ENCODE measurements around the gene KIDINS220. TPM values are rescaled to one million over a fixed set of nuclear protein-coding genes. Genes with fewer than 3 reads are reported as not detected.

The KIDINS220 gene
- total RNA-seq, 1 experiment from 2014 or later, result 29.3 TPM

GRCh38 chr2:8856176-8856575, 18.8 kb upstream of the KIDINS220 start:
- Histone ChIP-seq H4K20me1 (ENCODE audit: control insufficient read depth, insufficient read depth, insufficient read length) (no peaks in the 10 kb centered on the region), H3K4me1 (ENCODE audit: insufficient read depth, low read length) (no peaks in the 10 kb centered on the region), H3K79me2 (ENCODE audit: insufficient read depth, low read length) (no peaks in the 10 kb centered on the region), H3K79me1 (ENCODE audit: insufficient read depth, low read depth, low read length, poor library complexity, severe bottlenecking) (no peaks in the 10 kb centered on the region), H3K9ac (ENCODE audit: extremely low read depth, insufficient read length, low read length) (no peak overlapping the region), H3K27ac (ENCODE audit: insufficient read length, low read depth, low read length) (no peak overlapping the region), H3K23ac (ENCODE audit: insufficient read length, low read depth, low read length) (no peak overlapping the region), H4K8ac (replicated peaks; ENCODE audit: insufficient read length, low read depth, low read length) (no peak overlapping the region), H3K18ac (ENCODE audit: insufficient read length, low read depth, low read length) (no peak overlapping the region), H3T11ph (ENCODE audit: low read length) (no peak overlapping the region), H3K14ac (ENCODE audit: insufficient read depth, low read length) (no peak overlapping the region), H2BK12ac (ENCODE audit: insufficient read length, low read depth, low read length) (no peak overlapping the region), H3K9me3 (ENCODE audit: control insufficient read depth, low read depth, low read length) (no peaks in the 10 kb centered on the region), H2BK120ac (ENCODE audit: low read depth, low read length, poor library complexity, severe bottlenecking) (no peak overlapping the region), H4K5ac (ENCODE audit: insufficient read length, low read depth, low read length) (no peak overlapping the region), H3K4ac (ENCODE audit: low read depth, low read length) (no peak overlapping the region), H2AK5ac (ENCODE audit: insufficient read length, low read length) (no peak overlapping the region), H3K23me2 (ENCODE audit: insufficient read length, low read depth, low read length, poor library complexity, severe bottlenecking) (no peaks in the 10 kb centered on the region), H3K27me3 (ENCODE audit: insufficient read depth, low read length) (no peaks in the 10 kb centered on the region), H2BK15ac (ENCODE audit: low read depth, low read length) (no peak overlapping the region), H2AFZ (ENCODE audit: low read length) (no peak overlapping the region), H3K4me2 (ENCODE audit: insufficient read depth, insufficient read length, low read length) (no peak overlapping the region), H2BK20ac (ENCODE audit: low read depth, low read length, poor library complexity, severe bottlenecking) (no peak overlapping the region), H4K91ac (ENCODE audit: insufficient read length, low read depth, low read length) (no peak overlapping the region), H2BK5ac (ENCODE audit: insufficient read length, low read length) (no peak overlapping the region), H3K56ac (ENCODE audit: insufficient read length, low read depth, low read length) (no peak overlapping the region)
- Mint-ChIP-seq H3K4me3 (no peak overlapping the region), H3K9me3 (no peaks in the 10 kb centered on the region), H3K36me3 (ENCODE audit: insufficient read depth in 1 of 3, low read depth in 3 of 3) (peaks cover 0 to 14% (median 3%) of the 10 kb centered on the region in 3 experiments; a peak in 4 of 7 replicates), H3K27me3 (ENCODE audit: low read depth) (no peaks in the 10 kb centered on the region), H3K4me1 (peaks cover 6 to 11% of the 10 kb centered on the region in 2 experiments), H3K27ac (no peak overlapping the region)
- TF ChIP-seq, protein P1, sequence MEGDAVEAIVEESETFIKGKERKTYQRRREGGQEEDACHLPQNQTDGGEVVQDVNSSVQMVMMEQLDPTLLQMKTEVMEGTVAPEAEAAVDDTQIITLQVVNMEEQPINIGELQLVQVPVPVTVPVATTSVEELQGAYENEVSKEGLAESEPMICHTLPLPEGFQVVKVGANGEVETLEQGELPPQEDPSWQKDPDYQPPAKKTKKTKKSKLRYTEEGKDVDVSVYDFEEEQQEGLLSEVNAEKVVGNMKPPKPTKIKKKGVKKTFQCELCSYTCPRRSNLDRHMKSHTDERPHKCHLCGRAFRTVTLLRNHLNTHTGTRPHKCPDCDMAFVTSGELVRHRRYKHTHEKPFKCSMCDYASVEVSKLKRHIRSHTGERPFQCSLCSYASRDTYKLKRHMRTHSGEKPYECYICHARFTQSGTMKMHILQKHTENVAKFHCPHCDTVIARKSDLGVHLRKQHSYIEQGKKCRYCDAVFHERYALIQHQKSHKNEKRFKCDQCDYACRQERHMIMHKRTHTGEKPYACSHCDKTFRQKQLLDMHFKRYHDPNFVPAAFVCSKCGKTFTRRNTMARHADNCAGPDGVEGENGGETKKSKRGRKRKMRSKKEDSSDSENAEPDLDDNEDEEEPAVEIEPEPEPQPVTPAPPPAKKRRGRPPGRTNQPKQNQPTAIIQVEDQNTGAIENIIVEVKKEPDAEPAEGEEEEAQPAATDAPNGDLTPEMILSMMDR (conservative IDR thresholded peaks at IDR 0.05), result no peak
- no CpG with 5 or more reads among the region's 2 CpGs for WGBS (ENCODE audit: extremely low coverage, insufficient read length, low lambda C conversion rate)
- DNase-seq, result no peak
